ENCODE results near the gene SYT1.

SYT1 gene

GRCh38 chr12:79388011-79388410 lies 523.4 kb downstream of the SYT1 start:
- DNase-seq (ENCODE audit: low read depth, low spot score), result no peak
- H3K36me3 ChIP-seq (ENCODE audit: insufficient read depth, low read length), result no peaks in the 10 kb centered on the region
- no peak overlapping the region for H3K9ac ChIP-seq (ENCODE audit: insufficient read length)
- H3K27ac ChIP-seq, result no peak overlapping the region
- no peak overlapping the region for H3K4me3 ChIP-seq
- H3K9me3 ChIP-seq (ENCODE audit: low read depth, low read length), result no peaks in the 10 kb centered on the region
- TF ChIP-seq POLR2AphosphoS5 (IDR thresholded peaks at IDR 0.05; ENCODE audit: borderline replicate concordance, low read depth, low read length) (no peak), FOXP2 (optimal IDR thresholded peaks at IDR 0.05; ENCODE audit: control extremely low read depth, extremely low read length, insufficient read depth) (no peak), EZH2 (IDR thresholded peaks at IDR 0.05) (no peak)

- no peak for DNase-seq (ENCODE audit: low read depth, low spot score)
- Histone ChIP-seq H3K4me3 (no peak overlapping the region), H3K9me3 (ENCODE audit: low read depth, low read length) (no peaks in the 10 kb centered on the region), H3K36me3 (ENCODE audit: insufficient read depth, low read length) (no peaks in the 10 kb centered on the region), H3K9ac (ENCODE audit: insufficient read length) (no peak overlapping the region), H3K27ac (no peak overlapping the region)
- TF ChIP-seq EZH2 (IDR thresholded peaks at IDR 0.05) (no peak), FOXP2 (optimal IDR thresholded peaks at IDR 0.05; ENCODE audit: control extremely low read depth, extremely low read length, insufficient read depth) (no peak), POLR2AphosphoS5 (IDR thresholded peaks at IDR 0.05; ENCODE audit: borderline replicate concordance, low read depth, low read length) (no peak)
Measured at GRCh38 chr12:79393842-79394241, 529.3 kb downstream of the SYT1 start.

- no peaks in the 10 kb centered on the region for H3K36me3 ChIP-seq (ENCODE audit: insufficient read depth, low read length)
- no peaks in the 10 kb centered on the region for H3K9me3 ChIP-seq (ENCODE audit: low read depth, low read length)
- H3K9ac ChIP-seq (ENCODE audit: insufficient read length), result no peak overlapping the region
- no peak overlapping the region for H3K4me3 ChIP-seq
- TF ChIP-seq FOXP2 (optimal IDR thresholded peaks at IDR 0.05; ENCODE audit: control extremely low read depth, extremely low read length, insufficient read depth) (no peak), EZH2 (IDR thresholded peaks at IDR 0.05) (no peak), POLR2AphosphoS5 (IDR thresholded peaks at IDR 0.05; ENCODE audit: borderline replicate concordance, low read depth, low read length) (no peak)
- no peak for DNase-seq (ENCODE audit: low read depth, low spot score)
- no peak overlapping the region for H3K27ac ChIP-seq
Measured at GRCh38 chr12:79397609-79398008, 533.0 kb downstream of the SYT1 start.

GRCh38 chr12:79400481-79400880 lies 535.9 kb downstream of the SYT1 start:
- no peaks in the 10 kb centered on the region for H3K36me3 ChIP-seq (ENCODE audit: insufficient read depth, low read length)
- H3K9me3 ChIP-seq (ENCODE audit: low read depth, low read length), result no peaks in the 10 kb centered on the region
- no peak for DNase-seq (ENCODE audit: low read depth, low spot score)
- no peak for TF ChIP-seq FOXP2 (optimal IDR thresholded peaks at IDR 0.05; ENCODE audit: control extremely low read depth, extremely low read length, insufficient read depth)
- H3K27ac ChIP-seq, result no peak overlapping the region
- no peak overlapping the region for H3K4me3 ChIP-seq
- no peak overlapping the region for H3K9ac ChIP-seq (ENCODE audit: insufficient read length)

GRCh38 chr12:79402606-79403005 lies 538.0 kb downstream of the SYT1 start:
- H3K4me3 ChIP-seq, result no peak overlapping the region
- H3K9me3 ChIP-seq (ENCODE audit: low read depth, low read length), result no peaks in the 10 kb centered on the region
- TF ChIP-seq FOXP2 (optimal IDR thresholded peaks at IDR 0.05; ENCODE audit: control extremely low read depth, extremely low read length, insufficient read depth), result no peak
- no peak for TF ChIP-seq EZH2 (IDR thresholded peaks at IDR 0.05)
- no peak for TF ChIP-seq POLR2AphosphoS5 (IDR thresholded peaks at IDR 0.05; ENCODE audit: borderline replicate concordance, low read depth, low read length)
- H3K27ac ChIP-seq, result peak overlapping the region; percentile 47
- H3K9ac ChIP-seq (ENCODE audit: insufficient read length), result no peak overlapping the region
- DNase-seq (ENCODE audit: low read depth, low spot score), result no peak
- H3K36me3 ChIP-seq (ENCODE audit: insufficient read depth, low read length), result no peaks in the 10 kb centered on the region

- H3K4me3 ChIP-seq, result no peak overlapping the region
- TF ChIP-seq EZH2 (IDR thresholded peaks at IDR 0.05) (no peak), POLR2AphosphoS5 (IDR thresholded peaks at IDR 0.05; ENCODE audit: borderline replicate concordance, low read depth, low read length) (no peak), FOXP2 (optimal IDR thresholded peaks at IDR 0.05; ENCODE audit: control extremely low read depth, extremely low read length, insufficient read depth) (no peak)
- no peaks in the 10 kb centered on the region for H3K36me3 ChIP-seq (ENCODE audit: insufficient read depth, low read length)
- no peak overlapping the region for H3K27ac ChIP-seq
- DNase-seq (ENCODE audit: low read depth, low spot score), result no peak
- H3K9me3 ChIP-seq (ENCODE audit: low read depth, low read length), result no peaks in the 10 kb centered on the region
- no peak overlapping the region for H3K9ac ChIP-seq (ENCODE audit: insufficient read length)
Measured at GRCh38 chr12:79406993-79407392, 542.4 kb downstream of the SYT1 start.

GRCh38 chr12:79407671-79408622 lies 543.4 kb downstream of the SYT1 start:
- peak overlapping the region; percentile 87 for H3K9ac ChIP-seq (ENCODE audit: insufficient read length)
- H3K9me3 ChIP-seq (ENCODE audit: low read depth, low read length), result no peaks in the 10 kb centered on the region
- TF ChIP-seq POLR2AphosphoS5 (IDR thresholded peaks at IDR 0.05; ENCODE audit: borderline replicate concordance, low read depth, low read length) (no peak), EZH2 (IDR thresholded peaks at IDR 0.05) (no peak), FOXP2 (optimal IDR thresholded peaks at IDR 0.05; ENCODE audit: control extremely low read depth, extremely low read length, insufficient read depth) (no peak)
- peak overlapping the region; percentile 66 for H3K4me3 ChIP-seq
- H3K36me3 ChIP-seq (ENCODE audit: insufficient read depth, low read length), result no peaks in the 10 kb centered on the region
- peak; percentile 71 for DNase-seq (ENCODE audit: low read depth, low spot score)
- peak overlapping the region; percentile 99 for H3K27ac ChIP-seq

- H3K27ac ChIP-seq, result peak overlapping the region; percentile 99
Measured at GRCh38 chr12:79408689-79409088, 544.1 kb downstream of the SYT1 start.

More at GRCh38 chr12:79408689-79409088, 544.1 kb downstream of the SYT1 start:
- peak overlapping the region; percentile 66 for H3K4me3 ChIP-seq
- no peaks in the 10 kb centered on the region for H3K9me3 ChIP-seq (ENCODE audit: low read depth, low read length)
- no peak for TF ChIP-seq POLR2AphosphoS5 (IDR thresholded peaks at IDR 0.05; ENCODE audit: borderline replicate concordance, low read depth, low read length)
- no peak for TF ChIP-seq EZH2 (IDR thresholded peaks at IDR 0.05)
- TF ChIP-seq FOXP2 (optimal IDR thresholded peaks at IDR 0.05; ENCODE audit: control extremely low read depth, extremely low read length, insufficient read depth), result no peak
- DNase-seq (ENCODE audit: low read depth, low spot score), result no peak
- peak overlapping the region; percentile 87 for H3K9ac ChIP-seq (ENCODE audit: insufficient read length)
- no peaks in the 10 kb centered on the region for H3K36me3 ChIP-seq (ENCODE audit: insufficient read depth, low read length)
